Neural crest cell (in vitro differentiated cells): Measurements from ENCODE around the gene GALNT16. TPM values are rescaled to one million over a fixed set of nuclear protein-coding genes. Genes with fewer than 3 reads are reported as not detected.

Experiments
- DNase-seq: peaks from one replicate; pipeline ENCODE4 v3.0.0; 2021; ENCODE audit warnings: low read depth, mixed read lengths, low spot score
- H3K27ac Mint-ChIP-seq: one replicate; pipeline ENCODE4 v1.8.0; 2021; ENCODE audit warnings: mild to moderate bottlenecking, mixed read lengths; ENCODE audit not compliant: unreplicated experiment
- H3K27me3 Mint-ChIP-seq: 2 replicates; pipeline ENCODE4 v1.8.0; 2021; ENCODE audit warnings: low read depth, mild to moderate bottlenecking, mixed read lengths
- H3K36me3 Mint-ChIP-seq: 2 replicates; pipeline ENCODE4 v1.8.0; 2021; ENCODE audit warnings: low read depth, mild to moderate bottlenecking, mixed read lengths
- H3K4me1 Mint-ChIP-seq: 2 replicates; pipeline ENCODE4 v1.8.0; 2021; ENCODE audit warnings: mixed read lengths
- H3K4me3 Mint-ChIP-seq: one replicate; pipeline ENCODE4 v1.8.0; 2021; ENCODE audit warnings: mild to moderate bottlenecking, mixed read lengths
- H3K9me3 Mint-ChIP-seq: 2 replicates; pipeline ENCODE4 v1.8.0; 2021; ENCODE audit warnings: mixed read lengths
- CTCF ChIP-seq: fragments of 200-600 bp; sonication (generic); conservative IDR thresholded peaks from 2 replicates; pipeline ENCODE4 v1.5.0; 2021; ENCODE audit warnings: antibody characterized with exemption, mild to moderate bottlenecking
- total RNA-seq: library from RNA; stranded (reverse); gene quantifications from 2 replicates; pipeline ENCODE4 v1.2.1, GENCODE V29; 2021

Gene GALNT16
- total RNA-seq, 1 donor from 2014 or later: 20.1 TPM

- Mint-ChIP-seq H3K27me3 (no peaks in the 10 kb centered on the region), H3K4me3 (no peak overlapping the region), H3K4me1 (peaks cover 12% of the 10 kb centered on the region), H3K36me3 (no peaks in the 10 kb centered on the region), H3K9me3 (no peaks in the 10 kb centered on the region), H3K27ac (no peak overlapping the region)
- DNase-seq: no peak
- TF ChIP-seq CTCF: no peak
Observed at GRCh38 chr14:69291396-69291795, 31.4 kb downstream of the GALNT16 start.

- Mint-ChIP-seq H3K27me3 (no peaks in the 10 kb centered on the region), H3K27ac (no peak overlapping the region), H3K4me3 (no peak overlapping the region), H3K4me1 (peaks cover 12% of the 10 kb centered on the region), H3K36me3 (no peaks in the 10 kb centered on the region), H3K9me3 (no peaks in the 10 kb centered on the region)
- no peak for DNase-seq
- TF ChIP-seq CTCF: no peak
Observed at GRCh38 chr14:69291891-69292561, 32.1 kb downstream of the GALNT16 start.

- no peak for TF ChIP-seq CTCF
- no peak overlapping the region for H3K4me3 Mint-ChIP-seq
- no peaks in the 10 kb centered on the region for H3K36me3 Mint-ChIP-seq
- peak overlapping the region; percentile 9 for H3K27ac Mint-ChIP-seq
- H3K27me3 Mint-ChIP-seq: no peaks in the 10 kb centered on the region
- DNase-seq: no peak
- H3K4me1 Mint-ChIP-seq: peaks cover 5% of the 10 kb centered on the region
- H3K9me3 Mint-ChIP-seq: no peaks in the 10 kb centered on the region
Observed at GRCh38 chr14:69298131-69299071, 38.4 kb downstream of the GALNT16 start.

GRCh38 chr14:69299286-69300035 lies 39.5 kb downstream of the GALNT16 start:
- DNase-seq: no peak
- H3K9me3 Mint-ChIP-seq: no peaks in the 10 kb centered on the region
- no peaks in the 10 kb centered on the region for H3K36me3 Mint-ChIP-seq
- TF ChIP-seq CTCF: no peak
- peaks cover 10% of the 10 kb centered on the region for H3K4me1 Mint-ChIP-seq
- no peak overlapping the region for H3K27ac Mint-ChIP-seq
- H3K27me3 Mint-ChIP-seq: no peaks in the 10 kb centered on the region
- H3K4me3 Mint-ChIP-seq: no peak overlapping the region

DNA sequence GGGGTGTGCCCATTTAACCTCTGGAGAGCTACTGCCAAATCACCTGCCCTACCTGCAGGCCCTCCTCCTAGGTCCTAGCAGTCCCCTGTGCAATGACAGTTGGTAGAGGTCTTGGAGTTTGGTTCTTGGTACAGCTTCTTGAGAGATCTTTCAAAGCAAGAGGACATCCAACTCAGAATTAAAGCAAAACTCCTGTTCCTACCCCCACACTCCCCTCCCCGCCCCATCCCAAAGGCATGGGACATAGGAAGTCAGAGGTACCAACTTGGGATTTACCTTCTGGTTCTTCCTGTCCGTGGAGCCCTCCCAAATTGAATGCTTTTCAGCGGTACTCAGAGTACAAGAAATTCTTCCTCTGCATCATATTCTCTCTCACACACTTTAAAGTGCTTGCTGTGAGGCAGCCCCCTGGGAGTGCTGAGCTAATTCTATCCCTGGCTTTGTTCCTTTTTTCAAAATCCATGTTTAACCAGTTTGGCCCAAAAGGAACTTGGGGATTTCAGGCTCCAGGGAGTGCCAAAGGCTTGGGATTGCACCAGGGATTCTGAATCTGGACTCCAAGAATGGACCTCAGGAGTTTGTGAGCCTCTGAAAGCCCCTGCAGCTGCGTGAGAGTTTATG lies 40.8 kb downstream of the GALNT16 start:
- no peak for DNase-seq
- H3K36me3 Mint-ChIP-seq: no peaks in the 10 kb centered on the region
- no peak for TF ChIP-seq CTCF
- peaks cover 15% of the 10 kb centered on the region for H3K4me1 Mint-ChIP-seq
- H3K27ac Mint-ChIP-seq: no peak overlapping the region
- no peaks in the 10 kb centered on the region for H3K9me3 Mint-ChIP-seq
- no peak overlapping the region for H3K4me3 Mint-ChIP-seq
- H3K27me3 Mint-ChIP-seq: no peaks in the 10 kb centered on the region
